ENCODE data around the gene KRT1.

The KRT1 gene

GRCh38 chr12:52662093-52662917 lies 17.9 kb downstream of the KRT1 start:
- H3K9me3 ChIP-seq (ENCODE audit: control insufficient read depth, insufficient read depth, low read depth, low read length), result no peaks in the 10 kb centered on the region
- POLR2A ChIA-PET, result no interaction called here
- H3K4me3 ChIP-seq (ENCODE audit: low read depth, low read length), result no peak overlapping the region
- TF ChIP-seq CTCF (tag by site-specific recombination; IDR thresholded peaks at IDR 0.05), result no peak
- TF ChIP-seq ZBTB1 (tag by site-specific recombination; IDR thresholded peaks at IDR 0.05), result no peak
- no peak for TF ChIP-seq ZNF394 (tag by site-specific recombination; IDR thresholded peaks at IDR 0.05; ENCODE audit: borderline replicate concordance)
- TF ChIP-seq ZNF621 (tag by site-specific recombination; IDR thresholded peaks at IDR 0.05), result no peak
- TF ChIP-seq ZNF169 (tag by site-specific recombination; IDR thresholded peaks at IDR 0.05), result no peak
- no peak for TF ChIP-seq ZNF548 (tag by site-specific recombination; IDR thresholded peaks at IDR 0.05)
- no peak for TF ChIP-seq ZNF585B (tag by site-specific recombination; IDR thresholded peaks at IDR 0.05)
- TF ChIP-seq ZNF404 (tag by site-specific recombination; IDR thresholded peaks at IDR 0.05), result no peak
- TF ChIP-seq ZSCAN23 (tag by site-specific recombination; IDR thresholded peaks at IDR 0.05), result no peak
- no peak for TF ChIP-seq KLF9 (tag by site-specific recombination; IDR thresholded peaks at IDR 0.05; ENCODE audit: low read depth)
- no peak for TF ChIP-seq PBX3 (CRISPR knock-in tag; IDR thresholded peaks at IDR 0.05)
- no peak for TF ChIP-seq ZNF626 (tag by site-specific recombination; IDR thresholded peaks at IDR 0.05)
- no peak for TF ChIP-seq ZSCAN4 (tag by site-specific recombination; IDR thresholded peaks at IDR 0.05)
- no peak for TF ChIP-seq SCRT1 (tag by site-specific recombination; IDR thresholded peaks at IDR 0.05; ENCODE audit: borderline replicate concordance)
- TF ChIP-seq ZNF10 (tag by site-specific recombination; IDR thresholded peaks at IDR 0.05), result no peak
- TF ChIP-seq ZBTB11 (tag by site-specific recombination; conservative IDR thresholded peaks at IDR 0.05; ENCODE audit: low read depth), result no peak
- H3K36me3 ChIP-seq (ENCODE audit: control insufficient read depth in 2 of 2, insufficient read depth in 1 of 2, low read length in 2 of 2), result no peaks in the 10 kb centered on the region
- CTCF ChIA-PET, result interaction anchor here (0.7 to 1.5 kb wide), 2 partner anchors 82 to 217 kb away, joined by 7 read pairs; no protein-coding TSS in a partner anchor
- no peak overlapping the region for H3K27ac ChIP-seq (ENCODE audit: extremely low read depth, low read depth, low read length)
- no peaks in the 10 kb centered on the region for H3K4me1 ChIP-seq (ENCODE audit: control insufficient read depth, insufficient read depth, low read length)

- Histone ChIP-seq H3K4me1 (ENCODE audit: control insufficient read depth, insufficient read depth, low read length) (no peaks in the 10 kb centered on the region), H3K4me3 (ENCODE audit: low read depth, low read length) (no peak overlapping the region), H3K36me3 (ENCODE audit: control insufficient read depth in 2 of 2, insufficient read depth in 1 of 2, low read length in 2 of 2) (no peaks in the 10 kb centered on the region), H3K27ac (ENCODE audit: extremely low read depth, low read depth, low read length) (no peak overlapping the region), H3K9me3 (ENCODE audit: control insufficient read depth, insufficient read depth, low read depth, low read length) (no peaks in the 10 kb centered on the region)
- ChIA-PET POLR2A (no interaction called here), CTCF (interaction anchor here (0.9 to 1.5 kb wide), 2 partner anchors 45 to 218 kb away, joined by 3 to 7 read pairs; no protein-coding TSS in a partner anchor)
- no peak for TF ChIP-seq ZNF629 (tag by site-specific recombination; IDR thresholded peaks at IDR 0.05)
- TF ChIP-seq ZNF549 (tag by site-specific recombination; IDR thresholded peaks at IDR 0.05), result no peak
- no peak for TF ChIP-seq ZNF362 (tag by site-specific recombination; IDR thresholded peaks at IDR 0.05)
- TF ChIP-seq PRDM6 (tag by site-specific recombination; IDR thresholded peaks at IDR 0.05), result no peak
- TF ChIP-seq PBX3 (CRISPR knock-in tag; IDR thresholded peaks at IDR 0.05), result no peak
Measured at GRCh38 chr12:52661668-52662067, 18.5 kb downstream of the KRT1 start.
